ENCODE measurements around the gene GMEB1.
"Not testable (repeated sequence)": the region's sequence is repeated elsewhere in the genome, so short reads cannot be mapped to it uniquely, and the experiment has no call there.

GMEB1 gene, protein sequence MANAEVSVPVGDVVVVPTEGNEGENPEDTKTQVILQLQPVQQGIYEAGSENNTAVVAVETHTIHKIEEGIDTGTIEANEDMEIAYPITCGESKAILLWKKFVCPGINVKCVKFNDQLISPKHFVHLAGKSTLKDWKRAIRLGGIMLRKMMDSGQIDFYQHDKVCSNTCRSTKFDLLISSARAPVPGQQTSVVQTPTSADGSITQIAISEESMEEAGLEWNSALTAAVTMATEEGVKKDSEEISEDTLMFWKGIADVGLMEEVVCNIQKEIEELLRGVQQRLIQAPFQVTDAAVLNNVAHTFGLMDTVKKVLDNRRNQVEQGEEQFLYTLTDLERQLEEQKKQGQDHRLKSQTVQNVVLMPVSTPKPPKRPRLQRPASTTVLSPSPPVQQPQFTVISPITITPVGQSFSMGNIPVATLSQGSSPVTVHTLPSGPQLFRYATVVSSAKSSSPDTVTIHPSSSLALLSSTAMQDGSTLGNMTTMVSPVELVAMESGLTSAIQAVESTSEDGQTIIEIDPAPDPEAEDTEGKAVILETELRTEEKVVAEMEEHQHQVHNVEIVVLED

DNA sequence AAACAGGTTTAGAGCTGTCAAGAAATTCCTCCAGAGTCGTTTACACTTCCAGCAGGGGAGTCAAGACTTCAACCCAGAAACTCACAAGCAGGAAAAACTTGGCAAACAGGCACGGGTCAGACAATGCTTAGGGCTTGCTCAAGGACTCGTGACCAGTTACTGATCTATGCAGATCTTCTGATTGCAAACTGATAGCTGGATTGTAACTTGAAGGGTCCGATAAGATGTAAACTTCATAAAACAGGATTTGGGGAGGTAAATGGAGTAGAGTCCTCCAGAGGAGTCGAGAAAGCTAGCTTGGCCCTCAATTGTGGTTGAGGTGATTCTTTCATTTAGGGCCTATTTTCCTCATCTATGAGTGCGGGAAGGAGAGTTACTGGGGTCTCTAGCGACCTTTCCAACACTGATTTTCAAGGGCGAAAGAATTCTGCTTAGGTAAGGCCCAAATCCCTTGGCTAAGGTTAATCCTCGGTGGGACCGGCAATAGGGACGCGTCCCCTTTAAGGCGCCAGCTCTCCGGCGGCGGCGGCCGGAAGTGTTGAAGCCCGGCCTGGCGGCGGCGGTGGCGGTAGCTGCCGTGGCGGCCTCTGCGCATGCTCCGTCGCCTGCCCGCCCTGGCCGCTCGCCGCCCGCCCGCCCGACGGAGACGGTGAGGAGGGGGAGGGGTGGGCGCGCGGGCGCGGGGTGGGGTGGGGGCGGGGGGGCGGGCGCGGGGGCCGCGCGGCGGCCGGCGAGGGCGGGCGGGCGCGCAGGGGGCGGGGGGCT is at the start of gene GMEB1:
TSS of gene GMEB1 (plus strand) at position 594 of the 765 bp plus-strand sequence. CDS start 14,829 bp downstream, outside the sequence.
- DNase-seq, result peak; percentile 92

DNA sequence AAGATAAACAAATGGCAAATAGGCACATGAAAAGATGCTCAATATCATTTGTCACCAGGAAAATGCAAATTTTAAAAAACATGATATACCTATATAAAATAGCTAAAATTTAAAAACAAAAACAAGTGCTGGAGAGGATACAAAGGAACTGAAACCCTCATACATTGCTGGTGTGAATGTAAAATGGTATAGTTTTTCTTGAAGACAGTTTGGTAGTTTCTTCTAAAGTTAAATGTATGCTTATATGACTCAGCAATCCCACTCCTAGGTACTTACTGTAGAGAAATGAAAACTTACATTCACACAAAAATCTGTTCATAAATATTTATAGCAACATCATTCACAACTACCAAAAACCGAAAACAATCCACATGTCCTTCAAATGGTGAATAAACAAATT is 36.9 kb upstream of the GMEB1 start:
- DNase-seq, result no peak

GRCh38 chr1:28632560-28632959 is 36.0 kb upstream of the GMEB1 start:
- no peak for DNase-seq

- peak; percentile 37 for DNase-seq
Observed at GRCh38 chr1:28640766-28641165, 27.8 kb upstream of the GMEB1 start.

DNA sequence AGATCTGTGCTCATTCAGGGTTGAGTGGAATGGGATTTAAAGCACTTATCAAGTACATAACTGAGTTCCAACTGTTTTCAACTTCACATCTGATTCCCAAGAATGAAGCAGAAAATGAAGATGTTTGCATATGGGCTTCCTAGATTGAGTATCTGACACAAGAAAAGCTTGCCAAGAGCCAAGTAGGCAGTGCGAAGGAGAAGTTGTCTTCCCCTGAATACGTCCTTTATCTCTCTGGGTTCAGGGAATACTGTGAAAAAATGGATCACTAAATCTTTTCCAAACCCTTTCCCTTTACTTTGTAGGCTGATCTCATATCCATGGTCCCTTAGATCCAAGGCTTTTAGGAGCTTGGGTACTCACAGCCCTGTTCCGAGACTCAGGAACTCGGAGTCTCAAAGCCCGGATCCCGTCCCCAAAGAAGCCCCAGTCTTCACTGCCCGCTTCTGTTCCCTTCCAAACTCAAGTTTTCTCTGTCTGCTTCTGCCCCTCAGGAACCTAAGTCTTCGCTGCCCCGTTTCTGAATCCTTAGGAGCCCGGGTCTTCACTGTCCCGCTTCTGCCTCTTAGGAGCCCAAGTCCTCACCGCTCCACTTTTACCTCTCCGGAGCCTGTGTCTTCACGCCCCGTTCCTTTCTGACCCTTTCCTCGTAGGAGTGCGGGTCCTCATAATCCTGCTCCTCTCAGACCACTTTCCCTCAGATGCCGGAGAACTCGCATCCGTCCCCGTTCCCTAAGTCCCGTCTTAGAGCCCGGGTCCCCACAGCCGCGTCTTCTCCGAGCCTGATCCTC is 26.3 kb upstream of the GMEB1 start:
- peak; percentile 76 for DNase-seq

DNA sequence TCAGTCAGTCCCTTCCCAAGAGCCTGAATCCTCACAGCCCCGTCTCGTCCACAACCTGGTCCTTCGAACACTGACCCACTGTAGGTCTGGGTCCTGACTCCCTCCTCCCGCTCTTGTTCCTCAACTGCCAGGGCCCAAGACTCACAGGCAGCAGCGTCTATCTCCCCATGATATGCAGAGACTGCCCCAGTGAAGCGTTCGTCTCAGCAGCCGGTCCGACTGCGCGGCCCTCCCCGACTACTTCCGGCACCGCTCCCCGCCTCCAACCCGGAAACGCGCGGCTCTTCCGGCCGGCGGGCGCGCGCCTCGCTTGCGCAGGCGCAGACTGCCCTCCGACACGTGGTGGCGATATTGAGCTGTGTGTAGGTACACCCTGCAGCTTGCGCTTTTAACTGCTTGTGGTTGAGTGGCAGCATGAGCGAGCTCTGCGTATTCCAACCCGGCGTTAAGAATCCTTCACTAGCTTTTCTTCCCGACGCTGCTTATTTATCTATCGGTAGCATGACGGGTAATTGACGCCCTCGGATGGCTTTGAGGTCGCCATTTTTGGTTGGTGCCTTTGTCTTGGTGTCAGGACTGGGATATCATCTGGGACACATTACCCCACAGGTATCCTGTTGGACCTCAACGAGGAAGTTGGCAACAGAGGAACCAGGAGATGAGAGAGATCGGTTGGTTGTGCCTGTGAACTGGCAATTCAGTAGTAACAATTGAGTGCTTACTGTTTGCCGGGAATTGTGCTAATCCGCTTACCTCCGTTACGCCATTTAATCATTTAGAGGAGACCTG is 25.5 kb upstream of the GMEB1 start, which contains the start of gene TAF12:
TSS of gene TAF12 (minus strand) at position 221 of the 789 bp plus-strand sequence. CDS start 20,986 bp downstream, outside the sequence.
- DNase-seq, result peak; percentile 98

- DNase-seq, result peak; percentile 12
Observed at GRCh38 chr1:28644494-28644893, 24.1 kb upstream of the GMEB1 start.

- not testable (repeated sequence) for DNase-seq
Observed at GRCh38 chr1:28645406-28645805, 23.2 kb upstream of the GMEB1 start.

- no peak for DNase-seq
Observed at GRCh38 chr1:28646040-28646439, 22.5 kb upstream of the GMEB1 start.

GRCh38 chr1:28648008-28648473 is 20.5 kb upstream of the GMEB1 start:
- peak; percentile 98 for DNase-seq

- DNase-seq, result peak; percentile 99
Observed at GRCh38 chr1:28648474-28649198, 19.9 kb upstream of the GMEB1 start, which contains the start of gene RNU11. Gene RNU11 (plus strand): TSS chr1:28648600.

- DNase-seq, result not testable (repeated sequence)
Observed at GRCh38 chr1:28653063-28653462, 15.5 kb upstream of the GMEB1 start.

DNA sequence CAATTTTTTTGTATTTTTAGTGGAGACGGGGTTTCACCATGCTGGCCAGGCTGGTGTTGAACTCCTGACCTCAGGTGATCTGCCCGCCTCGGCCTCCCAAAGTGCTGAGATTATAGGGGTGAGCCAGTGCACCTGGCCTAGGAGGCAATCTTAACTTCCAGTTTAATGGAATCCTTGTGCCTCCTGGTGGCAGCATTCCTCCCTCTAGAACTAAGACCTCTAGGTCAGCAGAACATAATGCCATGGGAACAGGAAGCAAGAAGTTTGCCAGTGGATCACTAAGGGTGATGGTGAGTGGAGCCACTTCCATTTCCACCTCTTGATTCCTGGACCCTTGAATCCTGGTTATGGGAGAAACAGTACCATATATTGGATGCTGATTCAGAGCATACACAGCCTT is 14.7 kb upstream of the GMEB1 start:
- DNase-seq, result peak; percentile 48

GRCh38 chr1:28655448-28656311 is 12.9 kb upstream of the GMEB1 start:
- DNase-seq, result not testable (repeated sequence)

DNA sequence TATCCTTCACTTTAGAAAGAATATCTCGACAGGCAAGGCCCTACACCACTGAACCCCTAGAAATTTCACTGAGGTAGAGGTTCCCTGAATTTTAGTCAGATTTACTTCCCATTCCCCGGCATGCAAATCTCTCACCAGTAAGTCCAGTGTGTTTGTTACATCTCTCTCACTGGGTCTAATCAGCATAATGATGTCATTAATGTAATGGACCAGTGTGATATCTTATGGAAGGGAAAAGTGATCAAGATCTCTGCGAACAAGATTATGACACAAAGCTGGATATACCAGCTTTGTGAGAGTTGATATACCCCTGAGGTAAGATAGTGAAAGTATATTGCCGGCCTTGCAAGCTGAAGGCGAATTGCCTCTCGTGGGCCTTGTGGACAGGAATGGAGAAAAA is 12.2 kb upstream of the GMEB1 start:
- no peak for DNase-seq

GRCh38 chr1:28663871-28664470 is 4.6 kb upstream of the GMEB1 start:
- no peak for DNase-seq

DNA sequence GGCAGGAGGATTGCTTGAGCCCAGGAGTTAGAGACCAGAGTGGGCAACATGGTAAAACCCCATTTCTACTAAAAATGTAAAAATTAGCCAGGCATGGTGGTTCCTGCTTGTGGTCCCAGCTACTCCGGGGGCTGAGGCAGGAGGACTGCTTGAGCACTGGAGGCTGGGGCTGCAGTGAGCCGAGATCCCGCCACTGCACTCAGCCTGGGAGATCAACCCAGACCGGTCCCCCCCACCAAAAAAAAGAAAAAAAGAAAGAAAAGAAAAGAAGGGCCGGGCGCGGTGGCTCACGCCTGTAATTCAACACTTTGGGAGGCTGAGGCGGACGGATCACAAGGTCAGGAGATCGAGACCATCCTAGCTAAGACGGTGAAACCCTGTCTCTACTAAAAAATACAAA is 1.8 kb upstream of the GMEB1 start:
- DNase-seq, result no peak

- DNase-seq, result peak; percentile 74
Observed at GRCh38 chr1:28668956-28669723, 556 bp downstream of the GMEB1 start.

All from OCI-M1 (cell line).